ENCODE data around the gene CAVIN1.
"Not testable (repeated sequence)": the region's sequence is repeated elsewhere in the genome, so short reads cannot be mapped to it uniquely, and the experiment has no call there.

The CAVIN1 gene

DNA sequence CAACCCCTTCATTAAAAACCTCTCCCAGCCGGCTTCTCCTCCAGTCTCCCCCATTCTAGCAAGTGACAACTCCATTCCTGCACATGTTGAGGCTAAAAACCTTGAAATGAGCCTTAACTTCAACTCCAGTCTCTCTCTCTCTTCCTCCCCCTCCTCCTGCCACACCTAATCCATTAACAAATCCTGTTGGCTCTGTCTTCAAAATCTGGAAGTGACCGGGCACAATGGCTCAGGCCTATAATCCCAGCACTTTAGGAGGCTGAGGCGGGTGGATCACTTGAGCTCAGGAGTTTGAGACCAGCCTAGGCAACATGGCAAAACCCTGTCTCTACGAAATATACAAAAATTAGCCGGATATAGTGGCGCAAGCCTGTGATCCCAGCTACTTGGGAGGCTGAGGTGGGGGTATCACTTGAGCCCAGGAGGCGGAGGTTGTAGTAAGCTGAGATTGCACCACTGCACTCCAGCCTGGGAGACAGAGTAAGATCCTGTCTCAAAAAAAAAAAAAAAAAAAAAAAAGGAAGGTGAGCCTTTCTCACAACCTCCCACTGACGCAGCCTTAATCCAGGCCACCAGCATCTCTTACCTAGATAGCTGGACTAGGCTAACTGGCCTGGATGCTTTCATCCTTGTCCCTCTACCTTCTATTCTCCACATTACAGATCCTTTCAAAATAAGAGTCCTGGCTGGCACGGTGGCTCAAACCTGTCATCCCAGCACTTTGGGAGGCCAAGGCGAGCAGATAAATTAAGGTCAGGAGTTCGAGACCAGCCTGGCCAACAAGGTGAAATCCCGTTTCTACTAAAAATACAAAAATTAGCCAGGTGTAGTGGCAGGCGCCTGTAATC is 56.7 kb downstream of the CAVIN1 start:
- H3K4me3 ChIP-seq (ENCODE audit: low read depth in 1 of 2, low read length in 2 of 2); ATAC-seq (ENCODE audit: insufficient read depth, low read depth); H3K4me2 ChIP-seq (ENCODE audit: insufficient read depth, low read length); H3K36me3 ChIP-seq (ENCODE audit: insufficient read depth, low read length); H3K27ac ChIP-seq (ENCODE audit: low read length); H3K27me3 ChIP-seq (ENCODE audit: insufficient read depth, low read length, poor library complexity); H3K9ac ChIP-seq (ENCODE audit: low read depth, low read length); H4K20me1 ChIP-seq (ENCODE audit: insufficient read depth, low read length); DNase-seq; H3K79me2 ChIP-seq (ENCODE audit: insufficient read depth, low read length); H2AFZ ChIP-seq (ENCODE audit: low read depth, low read length); H3K9me3 ChIP-seq (ENCODE audit: insufficient read depth, low read length, severe bottlenecking); H3K4me1 ChIP-seq (ENCODE audit: insufficient read depth, low read length): not testable (repeated sequence)

- Histone ChIP-seq H2AFZ (ENCODE audit: low read depth, low read length) (no peak overlapping the region), H3K9ac (ENCODE audit: low read depth, low read length) (no peak overlapping the region), H3K4me3 (ENCODE audit: low read depth in 1 of 2, low read length in 2 of 2) (no peak overlapping the region), H3K27me3 (ENCODE audit: insufficient read depth, low read length, poor library complexity) (no peaks in the 10 kb centered on the region), H3K27ac (ENCODE audit: low read length) (no peak overlapping the region), H3K36me3 (ENCODE audit: insufficient read depth, low read length) (no peaks in the 10 kb centered on the region), H4K20me1 (ENCODE audit: insufficient read depth, low read length) (peaks cover 9% of the 10 kb centered on the region; the same call in 1 of the 2 replicates), H3K9me3 (ENCODE audit: insufficient read depth, low read length, severe bottlenecking) (no peaks in the 10 kb centered on the region), H3K79me2 (ENCODE audit: insufficient read depth, low read length) (peaks cover 3% of the 10 kb centered on the region), H3K4me1 (ENCODE audit: insufficient read depth, low read length) (no peaks in the 10 kb centered on the region), H3K4me2 (ENCODE audit: insufficient read depth, low read length) (no peak overlapping the region)
- no peak for ATAC-seq (ENCODE audit: insufficient read depth, low read depth)
- no peak for TF ChIP-seq EZH2 (IDR thresholded peaks at IDR 0.05; ENCODE audit: borderline replicate concordance, low read depth, low read length, severe bottlenecking)
- no peak for TF ChIP-seq CTCF (IDR thresholded peaks at IDR 0.05; ENCODE audit: borderline replicate concordance, extremely low read depth, low read length, poor library complexity, severe bottlenecking)
- DNase-seq: no peak
Observed at GRCh38 chr17:42365136-42365535, 57.9 kb downstream of the CAVIN1 start.

DNA sequence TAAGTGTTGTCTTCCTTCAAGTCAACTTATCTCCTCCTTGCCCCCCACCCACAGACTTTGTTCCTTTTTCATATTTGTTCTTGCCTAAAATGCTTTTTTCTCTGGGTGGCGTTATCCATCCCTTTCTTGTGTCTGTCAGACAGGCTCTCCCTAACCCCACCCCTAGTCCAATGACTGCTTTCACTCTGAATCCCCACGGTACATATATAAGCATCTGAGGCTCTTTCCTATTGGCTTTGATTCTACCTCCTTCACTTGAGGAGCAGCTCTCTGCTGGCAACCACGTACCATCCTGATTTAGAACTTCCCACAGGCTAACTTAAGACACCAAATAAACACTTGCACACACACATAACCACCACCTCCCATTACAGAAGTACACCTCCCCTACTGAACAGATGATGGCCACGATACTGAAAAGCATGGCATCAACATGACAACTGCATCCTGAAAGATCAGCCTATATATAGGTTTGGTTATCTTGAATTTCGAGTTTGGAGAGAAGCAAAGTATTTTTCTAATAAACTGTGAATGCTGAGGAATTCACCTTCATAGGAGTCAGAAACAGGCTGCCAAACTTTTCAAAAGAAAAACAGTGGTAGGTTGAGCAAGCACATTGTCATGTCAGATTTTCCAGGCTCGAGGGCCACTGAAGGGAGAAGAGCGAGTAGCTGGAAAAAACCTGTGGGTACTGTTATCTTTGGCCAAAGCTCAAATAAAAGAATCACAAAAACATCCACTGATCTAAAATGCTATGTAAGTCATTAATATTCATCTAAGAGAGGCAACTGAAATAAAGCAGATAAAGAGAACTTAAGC is 59.1 kb downstream of the CAVIN1 start:
- Histone ChIP-seq H3K27me3 (ENCODE audit: insufficient read depth, low read length, poor library complexity) (no peaks in the 10 kb centered on the region), H3K79me2 (ENCODE audit: insufficient read depth, low read length) (peaks cover 3% of the 10 kb centered on the region), H3K36me3 (ENCODE audit: insufficient read depth, low read length) (no peaks in the 10 kb centered on the region), H3K4me1 (ENCODE audit: insufficient read depth, low read length) (no peaks in the 10 kb centered on the region), H3K4me2 (ENCODE audit: insufficient read depth, low read length) (no peak overlapping the region), H2AFZ (ENCODE audit: low read depth, low read length) (no peak overlapping the region), H3K9ac (ENCODE audit: low read depth, low read length) (no peak overlapping the region), H3K9me3 (ENCODE audit: insufficient read depth, low read length, severe bottlenecking) (no peaks in the 10 kb centered on the region), H4K20me1 (ENCODE audit: insufficient read depth, low read length) (peaks cover 11% of the 10 kb centered on the region; the same call in 1 of the 2 replicates), H3K4me3 (ENCODE audit: low read depth in 1 of 2, low read length in 2 of 2) (no peak overlapping the region), H3K27ac (ENCODE audit: low read length) (no peak overlapping the region)
- no peak for TF ChIP-seq CTCF (IDR thresholded peaks at IDR 0.05; ENCODE audit: borderline replicate concordance, extremely low read depth, low read length, poor library complexity, severe bottlenecking)
- TF ChIP-seq EZH2 (IDR thresholded peaks at IDR 0.05; ENCODE audit: borderline replicate concordance, low read depth, low read length, severe bottlenecking): no peak
- ATAC-seq (ENCODE audit: insufficient read depth, low read depth): no peak
- DNase-seq: no peak

DNA sequence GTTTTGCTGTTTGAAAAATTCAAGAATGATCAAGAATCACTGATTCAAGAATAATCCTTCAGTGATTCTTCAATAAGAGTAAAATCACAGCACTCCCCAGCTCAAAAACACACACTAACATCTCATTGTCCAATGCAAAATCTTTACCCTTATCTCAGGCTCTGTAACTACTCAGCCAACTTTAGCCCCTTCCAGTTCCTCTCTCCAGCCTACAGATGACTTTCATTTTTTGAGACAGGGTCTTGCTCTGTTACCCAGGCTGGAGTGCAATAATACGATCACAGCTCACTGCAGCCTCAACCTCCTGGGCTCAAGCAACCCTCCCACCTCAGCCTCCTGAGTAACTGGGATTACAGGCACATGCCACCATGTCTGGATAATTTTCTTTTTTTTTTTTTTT is 59.8 kb downstream of the CAVIN1 start:
- no peak overlapping the region for H3K27ac ChIP-seq (ENCODE audit: low read length)
- no peaks in the 10 kb centered on the region for H3K36me3 ChIP-seq (ENCODE audit: insufficient read depth, low read length)
- H3K9ac ChIP-seq (ENCODE audit: low read depth, low read length): no peak overlapping the region
- H4K20me1 ChIP-seq (ENCODE audit: insufficient read depth, low read length): peaks cover 11% of the 10 kb centered on the region; the same call in 1 of the 2 replicates
- H3K4me1 ChIP-seq (ENCODE audit: insufficient read depth, low read length): no peaks in the 10 kb centered on the region
- H3K4me2 ChIP-seq (ENCODE audit: insufficient read depth, low read length): no peak overlapping the region
- H3K9me3 ChIP-seq (ENCODE audit: insufficient read depth, low read length, severe bottlenecking): no peaks in the 10 kb centered on the region
- no peak overlapping the region for H2AFZ ChIP-seq (ENCODE audit: low read depth, low read length)
- no peaks in the 10 kb centered on the region for H3K27me3 ChIP-seq (ENCODE audit: insufficient read depth, low read length, poor library complexity)
- ATAC-seq (ENCODE audit: insufficient read depth, low read depth): no peak
- peaks cover 3% of the 10 kb centered on the region for H3K79me2 ChIP-seq (ENCODE audit: insufficient read depth, low read length)
- H3K4me3 ChIP-seq (ENCODE audit: low read depth in 1 of 2, low read length in 2 of 2): no peak overlapping the region
- no peak for DNase-seq
- TF ChIP-seq EZH2 (IDR thresholded peaks at IDR 0.05; ENCODE audit: borderline replicate concordance, low read depth, low read length, severe bottlenecking): no peak
- no peak for TF ChIP-seq CTCF (IDR thresholded peaks at IDR 0.05; ENCODE audit: borderline replicate concordance, extremely low read depth, low read length, poor library complexity, severe bottlenecking)

Data from DND-41 (cell line).